Mucosa of stomach (tissue), 1 donor: ENCODE data around the gene RTL10.

ENCODE experiments used
- H3K27me3 ChIP-seq: one replicate; pipeline ENCODE4 v1.7.0; 2013; ENCODE audit warnings: mild to moderate bottlenecking, low read length; ENCODE audit not compliant: control insufficient read depth, insufficient read depth
- H3K36me3 ChIP-seq: one replicate; pipeline ENCODE4 v1.7.0; 2013; ENCODE audit warnings: low read length; ENCODE audit not compliant: control insufficient read depth, insufficient read depth
- H3K4me1 ChIP-seq: one replicate; pipeline ENCODE4 v1.7.0; 2013; ENCODE audit warnings: mild to moderate bottlenecking, low read length; ENCODE audit not compliant: control insufficient read depth, insufficient read depth
- H3K4me3 ChIP-seq: one replicate; pipeline ENCODE4 v1.7.0; 2013; ENCODE audit warnings: low read length
- H3K9ac ChIP-seq: one replicate; pipeline ENCODE4 v1.7.0; 2013; ENCODE audit warnings: mild to moderate bottlenecking, low read length, moderate library complexity
- H3K9me3 ChIP-seq: one replicate; pipeline ENCODE4 v1.7.0; 2013; ENCODE audit warnings: mild to moderate bottlenecking, low read length, moderate library complexity; ENCODE audit not compliant: control insufficient read depth
- donor health status: Pancreatic carcinoma.

Gene RTL10

GRCh38 chr22:19807914-19808872, 46.5 kb downstream of the RTL10 start:
- Histone ChIP-seq H3K9me3 (no peaks in the 10 kb centered on the region), H3K4me1 (peaks cover 19% of the 10 kb centered on the region), H3K9ac (no peak overlapping the region), H3K4me3 (no peak overlapping the region), H3K36me3 (no peaks in the 10 kb centered on the region), H3K27me3 (no peaks in the 10 kb centered on the region)

GRCh38 chr22:19807161-19807913, 47.3 kb downstream of the RTL10 start:
- H3K4me1 ChIP-seq, result peaks cover 19% of the 10 kb centered on the region
- no peaks in the 10 kb centered on the region for H3K36me3 ChIP-seq
- H3K4me3 ChIP-seq, result no peak overlapping the region
- H3K27me3 ChIP-seq, result no peaks in the 10 kb centered on the region
- no peak overlapping the region for H3K9ac ChIP-seq
- no peaks in the 10 kb centered on the region for H3K9me3 ChIP-seq

- Histone ChIP-seq H3K4me1 (peaks cover 19% of the 10 kb centered on the region), H3K4me3 (no peak overlapping the region), H3K36me3 (no peaks in the 10 kb centered on the region), H3K9me3 (no peaks in the 10 kb centered on the region), H3K27me3 (no peaks in the 10 kb centered on the region), H3K9ac (no peak overlapping the region)
These were observed 48.2 kb downstream of the RTL10 start for GRCh38 chr22:19806213-19807160.

- Histone ChIP-seq H3K36me3 (no peaks in the 10 kb centered on the region), H3K27me3 (no peaks in the 10 kb centered on the region), H3K4me1 (peaks cover 19% of the 10 kb centered on the region), H3K9ac (no peak overlapping the region), H3K9me3 (no peaks in the 10 kb centered on the region), H3K4me3 (no peak overlapping the region)
These were observed 48.9 kb downstream of the RTL10 start for GRCh38 chr22:19805821-19806212.
